DOHH2 (cell line): ENCODE results near the gene BPHL.

ENCODE experiments used
- CTCF ChIP-seq: fragments of 200-600 bp; sonication (generic); IDR thresholded peaks from one replicate; pipeline ENCODE4 v1.5.1; 2014; ENCODE audit warnings: antibody characterized with exemption, mild to moderate bottlenecking, low read depth, low read length; ENCODE audit not compliant: poor library complexity, severe bottlenecking
- EZH2phosphoT487 ChIP-seq: fragments of 200-600 bp; sonication (generic); IDR thresholded peaks from 2 replicates; pipeline ENCODE4 v1.6.1; 2017; ENCODE audit warnings: borderline replicate concordance, mild to moderate bottlenecking, antibody characterized with exemption, low read length, moderate library complexity, mixed read lengths

- TF ChIP-seq CTCF: no peak
- no peak for TF ChIP-seq EZH2phosphoT487
Measured at GRCh38 chr6:3195695-3196497, 77.4 kb downstream of the BPHL start.
